Keratinocyte (primary cell): Measurements from ENCODE around the gene MORF4L1. TPM values are rescaled to one million over a fixed set of nuclear protein-coding genes. Genes with fewer than 3 reads are reported as not detected.
"Not testable (repeated sequence)": the region's sequence is repeated elsewhere in the genome, so short reads cannot be mapped to it uniquely, and the experiment has no call there.

Experiments
- DNase-seq: peaks from one replicate; pipeline ENCODE4 v3.0.0-alpha.2; 2011; ENCODE audit warnings: low read depth, missing footprints, low spot score
- FAIRE-seq: peaks from 2 replicates; lab custom pipeline; 2011; peaks lifted over from hg19 to GRCh38; lab: Jason Lieb, UNC
- H2AFZ ChIP-seq: 2 replicates; pipeline ENCODE4 v1.6.0; 2012; ENCODE audit warnings: low read length, control low read depth, inconsistent platforms; ENCODE audit not compliant: control insufficient read depth
- H3K27ac ChIP-seq: 2 replicates; pipeline ENCODE4 v1.5.1; 2011; ENCODE audit warnings: low read length; ENCODE audit not compliant: control insufficient read depth, insufficient read depth
- H3K27me3 ChIP-seq: 3 replicates; pipeline ENCODE4 v1.6.0; 2011; ENCODE audit warnings: low read length; ENCODE audit not compliant: control insufficient read depth, insufficient read depth; ENCODE audit errors: extremely low read depth
- H3K36me3 ChIP-seq, 2 experiments: 2 replicates in 1 of 2; 3 replicates in 1 of 2; pipeline ENCODE4 v1.5.1; 2011; ENCODE audit warnings: low read length in 2 of 2, mild to moderate bottlenecking in 1 of 2; ENCODE audit not compliant: control insufficient read depth in 2 of 2, insufficient read depth in 2 of 2; ENCODE audit errors: extremely low read depth in 1 of 2
- H3K4me1 ChIP-seq: 3 replicates; pipeline ENCODE4 v1.5.1; 2011; ENCODE audit warnings: low read length; ENCODE audit not compliant: control insufficient read depth, insufficient read depth; ENCODE audit errors: extremely low read depth
- H3K4me2 ChIP-seq: 3 replicates; pipeline ENCODE4 v1.6.0; 2011; ENCODE audit warnings: low read depth, low read length; ENCODE audit not compliant: control insufficient read depth, insufficient read depth; ENCODE audit errors: extremely low read depth
- H3K4me3 ChIP-seq, 3 experiments: fragments of 200-600 bp in 1 of 3; sonication (generic) in 1 of 3; 2 replicates in 2 of 3; 3 replicates in 1 of 3; pipeline ENCODE4 v1.5.1; 2011 to 2016; ENCODE audit warnings: low read length in 3 of 3, mild to moderate bottlenecking in 3 of 3, control low read depth in 2 of 3, inconsistent platforms in 1 of 3, low read depth in 1 of 3, mixed read lengths in 1 of 3, mixed run types in 1 of 3, moderate library complexity in 1 of 3; ENCODE audit not compliant: control insufficient read depth in 2 of 3, insufficient read depth in 2 of 3; ENCODE audit errors: extremely low read depth in 1 of 3
- H3K79me2 ChIP-seq: 2 replicates; pipeline ENCODE4 v1.6.0; 2012; ENCODE audit warnings: low read length; ENCODE audit not compliant: control insufficient read depth, insufficient read depth
- H3K9ac ChIP-seq: 3 replicates; pipeline ENCODE4 v1.6.0; 2011; ENCODE audit warnings: low read length; ENCODE audit not compliant: control insufficient read depth, insufficient read depth; ENCODE audit errors: extremely low read depth
- H3K9me1 ChIP-seq: 3 replicates; pipeline ENCODE4 v1.6.0; 2011; ENCODE audit warnings: low read length; ENCODE audit not compliant: control insufficient read depth, insufficient read depth; ENCODE audit errors: extremely low read depth
- H3K9me3 ChIP-seq: 2 replicates; pipeline ENCODE4 v1.5.1; 2012; ENCODE audit warnings: low read depth, low read length; ENCODE audit not compliant: control insufficient read depth
- H4K20me1 ChIP-seq: 3 replicates; pipeline ENCODE4 v1.6.0; 2011; ENCODE audit warnings: low read length; ENCODE audit not compliant: control insufficient read depth, insufficient read depth; ENCODE audit errors: extremely low read depth
- CTCF ChIP-seq, 3 experiments: IDR thresholded peaks in 1 of 3; conservative IDR thresholded peaks in 1 of 3; optimal IDR thresholded peaks in 1 of 3; 2 replicates in 2 of 3; 3 replicates in 1 of 3; pipeline versions ENCODE3 to v1.5.1; 2011; ENCODE audit warnings: low read length in 3 of 3, mild to moderate bottlenecking in 3 of 3, moderate library complexity in 2 of 3, control low read depth in 1 of 3, inconsistent platforms in 1 of 3; ENCODE audit not compliant: insufficient read depth in 2 of 3; ENCODE audit errors: extremely low read depth in 1 of 3
- EZH2 ChIP-seq: IDR thresholded peaks from one replicate; pipeline ENCODE4 v1.6.1; 2012; ENCODE audit warnings: inconsistent platforms, mild to moderate bottlenecking, low read length, moderate library complexity
- dilution Hi-C: fragments of 300-500 bp; cut with MboI; formaldehyde crosslinking; loops from one replicate; pipeline ENCODE4 v1.7.0; 2020; ENCODE audit warnings: low sequenced_read_pairs; ENCODE audit not compliant: extremely low pct_ligation_motif_present
- polyA plus RNA-seq, 5 experiments: library from polyadenylated mRNA; depleted of rRNA in 3 of 5; stranded (reverse) in 3 of 5; stranded (forward) in 1 of 5; unstranded in 1 of 5; fragments of >200 nt; gene quantifications; 1 replicate in 1 of 5; 2 replicates in 3 of 5; 3 replicates in 1 of 5; pipeline versions ENCODE4 v1.2.1 to v1.2.3, GENCODE V29; 2011 to 2012; ENCODE audit warnings: missing spikeins in 2 of 5, low read depth in 1 of 5, low replicate concordance in 1 of 5

MORF4L1 gene
- polyA plus RNA-seq, 1 donor (not counting 4 experiments of a cell fraction or from before 2014, with no cell fraction given), result 281 TPM

DNA sequence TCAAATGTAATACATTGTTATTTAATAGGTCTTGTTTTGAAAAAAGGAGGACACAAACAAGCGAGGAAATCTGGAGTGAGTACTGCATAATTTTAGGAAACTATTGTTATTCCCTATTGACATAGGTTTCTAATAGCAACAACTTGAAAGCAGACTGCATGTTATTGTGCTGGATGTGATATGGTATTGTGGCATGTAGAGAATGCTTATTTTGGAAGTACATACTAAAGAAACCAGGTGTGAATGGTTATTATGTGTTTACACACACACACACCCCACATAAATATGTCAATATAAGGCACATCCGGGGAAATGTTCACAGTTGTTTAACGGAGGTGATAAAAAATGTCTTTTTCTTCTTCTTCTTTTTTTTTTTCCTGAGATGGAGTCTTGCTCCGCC, 5.9 kb upstream of the MORF4L1 start:
- Histone ChIP-seq H3K9me3 (no peaks in the 10 kb centered on the region), H3K79me2 (no peaks in the 10 kb centered on the region), H3K4me2 (no peak overlapping the region), H2AFZ (no peak overlapping the region), H3K9ac (no peak overlapping the region), H4K20me1 (no peaks in the 10 kb centered on the region), H3K27me3 (no peaks in the 10 kb centered on the region), H3K4me3 (no peak overlapping the region), H3K9me1 (no peaks in the 10 kb centered on the region), H3K27ac (no peak overlapping the region), H3K36me3 (no peaks in the 10 kb centered on the region), H3K4me1 (no peaks in the 10 kb centered on the region)
- DNase-seq (no peak), FAIRE-seq (no peak)
- dilution Hi-C loops, result no loop called here
- TF ChIP-seq EZH2 (no peak), CTCF (optimal IDR thresholded peaks at IDR 0.05 in 1 of 3, IDR thresholded peaks at IDR 0.05 in 1 of 3, conservative IDR thresholded peaks at IDR 0.05 in 1 of 3; ENCODE audit: extremely low read depth in 1 of 3, insufficient read depth in 2 of 3, low read length in 3 of 3) (no peak)

DNA sequence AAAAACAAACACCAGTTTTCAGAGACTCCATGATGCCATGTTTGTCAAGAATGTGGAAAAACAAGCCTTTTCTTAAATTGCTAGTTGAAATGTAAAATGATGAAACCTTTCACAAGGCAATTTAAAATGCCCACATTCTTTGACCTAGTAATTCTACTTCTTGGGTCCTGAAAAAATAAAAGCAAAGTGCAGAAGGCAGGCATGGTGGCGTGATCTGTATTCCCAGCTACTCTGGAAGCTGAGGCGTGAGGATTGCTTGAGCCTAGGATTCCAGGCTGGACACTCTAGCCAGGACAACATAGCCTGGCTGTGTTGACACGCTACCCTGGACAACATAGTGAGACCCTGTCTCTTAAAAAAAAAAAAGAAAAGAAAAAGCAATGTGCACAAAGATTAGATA, 4.3 kb upstream of the MORF4L1 start:
- no peak for DNase-seq
- H3K4me2 ChIP-seq, result no peak overlapping the region
- no peaks in the 10 kb centered on the region for H4K20me1 ChIP-seq
- H2AFZ ChIP-seq, result no peak overlapping the region
- no peaks in the 10 kb centered on the region for H3K9me3 ChIP-seq
- peaks cover 3% of the 10 kb centered on the region for H3K4me1 ChIP-seq
- no peak overlapping the region for H3K27ac ChIP-seq
- H3K27me3 ChIP-seq, result no peaks in the 10 kb centered on the region
- H3K79me2 ChIP-seq, result peaks cover 3% of the 10 kb centered on the region
- no peaks in the 10 kb centered on the region for H3K36me3 ChIP-seq
- dilution Hi-C loops, result no loop called here
- FAIRE-seq, result no peak
- H3K4me3 ChIP-seq, result no peak overlapping the region
- TF ChIP-seq CTCF (optimal IDR thresholded peaks at IDR 0.05 in 1 of 3, IDR thresholded peaks at IDR 0.05 in 1 of 3, conservative IDR thresholded peaks at IDR 0.05 in 1 of 3; ENCODE audit: extremely low read depth in 1 of 3, insufficient read depth in 2 of 3, low read length in 3 of 3), result no peak
- no peak for TF ChIP-seq EZH2
- H3K9me1 ChIP-seq, result no peaks in the 10 kb centered on the region
- H3K9ac ChIP-seq, result no peak overlapping the region

GRCh38 chr15:78871483-78872127, 1.1 kb upstream of the MORF4L1 start:
- H3K27ac ChIP-seq, H3K4me3 ChIP-seq, H3K27me3 ChIP-seq, dilution Hi-C loops, H3K9ac ChIP-seq, H3K4me2 ChIP-seq, H3K9me3 ChIP-seq, DNase-seq, H3K36me3 ChIP-seq, FAIRE-seq, H3K9me1 ChIP-seq: not testable (repeated sequence)
- peaks cover 35% of the 10 kb centered on the region for H3K79me2 ChIP-seq
- H4K20me1 ChIP-seq, result peaks cover 28% of the 10 kb centered on the region
- H3K4me1 ChIP-seq, result peaks cover 17% of the 10 kb centered on the region
- peak overlapping the region; percentile 90 for H2AFZ ChIP-seq
